ENCODE results near the gene BCOR. TPM values are rescaled to one million over a fixed set of nuclear protein-coding genes. Genes with fewer than 3 reads are reported as not detected.

Gene BCOR
- total and polyA plus RNA-seq, 2 of the 4 experiments (the other 2 are of a cell fraction): 7.5 to 9.0 TPM

- Histone ChIP-seq H3K9ac (ENCODE audit: low read depth, low read length) (no peak overlapping the region), H2BK120ac (ENCODE audit: low read depth, low read length) (no peak overlapping the region), H4K8ac (ENCODE audit: low read depth in 2 of 2, low read length in 2 of 2) (no peak overlapping the region), H3K36me3 (ENCODE audit: control insufficient read depth, insufficient read depth, low read length) (no peaks in the 10 kb centered on the region), H3K18ac (ENCODE audit: low read depth, low read length) (no peak overlapping the region), H3K4me3 (ENCODE audit: insufficient read depth, low read depth, low read length) (no peak overlapping the region), H3K27ac (ENCODE audit: insufficient read depth, low read length) (no peak overlapping the region), H3K4me2 (ENCODE audit: low read depth, low read length) (no peak overlapping the region), H2AK9ac (replicated peaks; ENCODE audit: low read depth, low read length, poor library complexity) (no peak overlapping the region), H2BK20ac (ENCODE audit: low read depth, low read length) (no peak overlapping the region), H4K20me1 (ENCODE audit: insufficient read depth, low read length) (no peaks in the 10 kb centered on the region), H4K5ac (ENCODE audit: low read depth, low read length) (no peak overlapping the region), H3K14ac (replicated peaks; ENCODE audit: low read depth, low read length) (no peak overlapping the region), H3K79me1 (ENCODE audit: low read depth in 1 of 2, low read length in 2 of 2) (no peaks in the 10 kb centered on the region), H2AFZ (replicated peaks; ENCODE audit: low read length, poor library complexity) (no peak overlapping the region), H3K23ac (ENCODE audit: low read depth, low read length) (no peak overlapping the region), H3K27me3 (ENCODE audit: control insufficient read depth, insufficient read depth, low read length) (peaks cover 28% of the 10 kb centered on the region), H4K91ac (ENCODE audit: insufficient read depth, low read depth, low read length) (no peak overlapping the region), H3K4ac (ENCODE audit: low read depth, low read length) (no peak overlapping the region), H3K9me1 (ENCODE audit: insufficient read depth, low read length) (no peaks in the 10 kb centered on the region), H2BK5ac (ENCODE audit: low read depth, low read length, poor library complexity, severe bottlenecking) (no peak overlapping the region), H3K56ac (ENCODE audit: extremely low read depth, insufficient read depth, low read length) (no peak overlapping the region), H3K4me1 (ENCODE audit: control insufficient read depth, insufficient read depth, low read length) (no peaks in the 10 kb centered on the region; the same call in 1 of the 2 replicates), H2BK15ac (ENCODE audit: low read depth, low read length) (no peak overlapping the region), H3K9me3 (ENCODE audit: control insufficient read depth, insufficient read depth, low read length) (peaks cover 6% of the 10 kb centered on the region; the same call in 1 of the 2 replicates), H2AK5ac (ENCODE audit: low read depth, low read length) (no peak overlapping the region)
- dilution Hi-C loops (cut with HindIII; ENCODE audit: low sequenced_read_pairs, unreplicated experiment) (no loop called here), in situ Hi-C loops (cut with MboI; ENCODE audit: low sequenced_read_pairs) (no loop called here), intact Hi-C loops (cut with micrococcal nuclease) (no loop called here)
- BruUV-seq (replicated peaks): no TSS peak
- ATAC-seq (ENCODE audit: low read depth) (no peak), DNase-seq (no peak)
- TF ChIP-seq CEBPB (IDR thresholded peaks at IDR 0.05; ENCODE audit: low read depth, low read length) (no peak), POLR2A (IDR thresholded peaks at IDR 0.05; ENCODE audit: low read depth, low read length) (no peak), MAFK (IDR thresholded peaks at IDR 0.05; ENCODE audit: low read depth, low read length) (no peak), NFE2L2 (IDR thresholded peaks at IDR 0.05; ENCODE audit: low read depth, low read length) (no peak), BHLHE40 (IDR thresholded peaks at IDR 0.05; ENCODE audit: low read depth, low read length) (no peak)
- TF ChIP-seq, protein P1, sequence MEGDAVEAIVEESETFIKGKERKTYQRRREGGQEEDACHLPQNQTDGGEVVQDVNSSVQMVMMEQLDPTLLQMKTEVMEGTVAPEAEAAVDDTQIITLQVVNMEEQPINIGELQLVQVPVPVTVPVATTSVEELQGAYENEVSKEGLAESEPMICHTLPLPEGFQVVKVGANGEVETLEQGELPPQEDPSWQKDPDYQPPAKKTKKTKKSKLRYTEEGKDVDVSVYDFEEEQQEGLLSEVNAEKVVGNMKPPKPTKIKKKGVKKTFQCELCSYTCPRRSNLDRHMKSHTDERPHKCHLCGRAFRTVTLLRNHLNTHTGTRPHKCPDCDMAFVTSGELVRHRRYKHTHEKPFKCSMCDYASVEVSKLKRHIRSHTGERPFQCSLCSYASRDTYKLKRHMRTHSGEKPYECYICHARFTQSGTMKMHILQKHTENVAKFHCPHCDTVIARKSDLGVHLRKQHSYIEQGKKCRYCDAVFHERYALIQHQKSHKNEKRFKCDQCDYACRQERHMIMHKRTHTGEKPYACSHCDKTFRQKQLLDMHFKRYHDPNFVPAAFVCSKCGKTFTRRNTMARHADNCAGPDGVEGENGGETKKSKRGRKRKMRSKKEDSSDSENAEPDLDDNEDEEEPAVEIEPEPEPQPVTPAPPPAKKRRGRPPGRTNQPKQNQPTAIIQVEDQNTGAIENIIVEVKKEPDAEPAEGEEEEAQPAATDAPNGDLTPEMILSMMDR (conservative IDR thresholded peaks at IDR 0.05; ENCODE audit: low read depth, low read length): no peak
- no CpG with 5 or more reads among the region's 4 CpGs for WGBS, 2 experiments (ENCODE audit: extremely low coverage in 2 of 2, insufficient read length in 1 of 2)
- ChIA-PET POLR2A (ENCODE audit: unreplicated experiment) (no interaction called here), CTCF (no interaction called here)
Measured at GRCh38 chrX:40003071-40003427, 94.7 kb downstream of the BCOR start.
